GM12892 (cell line): ENCODE results near the gene FAF1.

ENCODE experiments used
- POLR2A ChIP-seq: IDR thresholded peaks from 2 replicates; pipeline ENCODE4 v1.6.1; 2011; ENCODE audit warnings: low read depth, low read length, control low read depth
- POLR2AphosphoS5 ChIP-seq: IDR thresholded peaks from 2 replicates; pipeline ENCODE4 v1.6.1; 2011; ENCODE audit warnings: low read depth, low read length, control low read depth

DNA sequence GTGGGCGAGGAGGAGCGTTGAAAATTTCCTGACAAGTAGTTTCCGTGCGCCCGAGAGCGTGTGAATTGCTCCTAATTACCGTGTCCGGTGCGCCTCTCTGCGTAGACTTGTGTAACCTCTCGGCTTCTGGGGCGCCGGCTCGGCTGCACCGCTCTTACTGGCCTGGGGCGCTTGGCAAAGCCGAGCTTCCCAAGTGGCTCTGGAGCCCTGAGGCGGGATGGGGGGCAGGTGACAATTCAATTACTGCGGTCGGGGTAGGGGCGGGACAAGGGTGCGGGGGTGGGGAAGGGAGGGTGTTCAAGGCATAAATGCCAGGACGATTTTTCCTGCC is 536.4 kb downstream of the FAF1 start:
- no peak for TF ChIP-seq POLR2A
- no peak for TF ChIP-seq POLR2AphosphoS5
